ENCODE results near the gene ANXA2.

The ANXA2 gene

GRCh38 chr15:60396100-60396499 lies 1.7 kb downstream of the ANXA2 start:
- H3K9ac ChIP-seq (ENCODE audit: low read length): peak overlapping the region; percentile 89
- no peaks in the 10 kb centered on the region for H3K9me3 ChIP-seq (ENCODE audit: control insufficient read depth, insufficient read depth, low read depth, low read length)
- peaks cover 74% of the 10 kb centered on the region for H3K4me1 ChIP-seq (ENCODE audit: control insufficient read depth, insufficient read depth, low read length)
- no peak overlapping the region for H3K27ac ChIP-seq (ENCODE audit: low read depth, low read length)
- peak overlapping the region; percentile 76 for H3K4me3 ChIP-seq (ENCODE audit: low read depth, low read length)
- peaks cover 34% of the 10 kb centered on the region; the same call in 1 of the 2 replicates for H3K36me3 ChIP-seq (ENCODE audit: control insufficient read depth, insufficient read depth, low read length)
- H3K27me3 ChIP-seq (ENCODE audit: control insufficient read depth, insufficient read depth, low read length): no peaks in the 10 kb centered on the region

GRCh38 chr15:60395276-60396011 lies 2.3 kb downstream of the ANXA2 start:
- no peaks in the 10 kb centered on the region for H3K9me3 ChIP-seq (ENCODE audit: control insufficient read depth, insufficient read depth, low read depth, low read length)
- H3K27me3 ChIP-seq (ENCODE audit: control insufficient read depth, insufficient read depth, low read length): no peaks in the 10 kb centered on the region
- no peak overlapping the region for H3K27ac ChIP-seq (ENCODE audit: low read depth, low read length)
- peak overlapping the region; percentile 29 for H3K9ac ChIP-seq (ENCODE audit: low read length)
- peak overlapping the region; percentile 11; the same call in 1 of the 2 replicates for H3K4me3 ChIP-seq (ENCODE audit: low read depth, low read length)
- H3K4me1 ChIP-seq (ENCODE audit: control insufficient read depth, insufficient read depth, low read length): peaks cover 78% of the 10 kb centered on the region
- H3K36me3 ChIP-seq (ENCODE audit: control insufficient read depth, insufficient read depth, low read length): peaks cover 34% of the 10 kb centered on the region; the same call in 1 of the 2 replicates

GRCh38 chr15:60394689-60395097 lies 3.1 kb downstream of the ANXA2 start:
- Histone ChIP-seq H3K27me3 (ENCODE audit: control insufficient read depth, insufficient read depth, low read length) (no peaks in the 10 kb centered on the region), H3K4me3 (ENCODE audit: low read depth, low read length) (no peak overlapping the region), H3K27ac (ENCODE audit: low read depth, low read length) (no peak overlapping the region), H3K36me3 (ENCODE audit: control insufficient read depth, insufficient read depth, low read length) (peaks cover 40% of the 10 kb centered on the region; the same call in 1 of the 2 replicates), H3K9ac (ENCODE audit: low read length) (no peak overlapping the region), H3K4me1 (ENCODE audit: control insufficient read depth, insufficient read depth, low read length) (peaks cover 79% of the 10 kb centered on the region), H3K9me3 (ENCODE audit: control insufficient read depth, insufficient read depth, low read depth, low read length) (no peaks in the 10 kb centered on the region)

GRCh38 chr15:60392986-60393790 lies 4.6 kb downstream of the ANXA2 start:
- Histone ChIP-seq H3K27me3 (ENCODE audit: control insufficient read depth, insufficient read depth, low read length) (no peaks in the 10 kb centered on the region), H3K4me1 (ENCODE audit: control insufficient read depth, insufficient read depth, low read length) (peaks cover 73% of the 10 kb centered on the region), H3K36me3 (ENCODE audit: control insufficient read depth, insufficient read depth, low read length) (peaks cover 46% of the 10 kb centered on the region; the same call in 1 of the 2 replicates), H3K27ac (ENCODE audit: low read depth, low read length) (peak overlapping the region; percentile 13; the same call in 1 of the 2 replicates), H3K9ac (ENCODE audit: low read length) (peak overlapping the region; percentile 36), H3K9me3 (ENCODE audit: control insufficient read depth, insufficient read depth, low read depth, low read length) (no peaks in the 10 kb centered on the region), H3K4me3 (ENCODE audit: low read depth, low read length) (no peak overlapping the region; the same call in 1 of the 2 replicates)

- Histone ChIP-seq H3K9ac (ENCODE audit: low read length) (no peak overlapping the region), H3K27me3 (ENCODE audit: control insufficient read depth, insufficient read depth, low read length) (no peaks in the 10 kb centered on the region), H3K9me3 (ENCODE audit: control insufficient read depth, insufficient read depth, low read depth, low read length) (no peaks in the 10 kb centered on the region), H3K36me3 (ENCODE audit: control insufficient read depth, insufficient read depth, low read length) (peaks cover 46% of the 10 kb centered on the region; the same call in 1 of the 2 replicates), H3K27ac (ENCODE audit: low read depth, low read length) (peak overlapping the region; percentile 13; the same call in 1 of the 2 replicates), H3K4me3 (ENCODE audit: low read depth, low read length) (no peak overlapping the region; the same call in 1 of the 2 replicates), H3K4me1 (ENCODE audit: control insufficient read depth, insufficient read depth, low read length) (peaks cover 73% of the 10 kb centered on the region)
These were observed 5.2 kb downstream of the ANXA2 start for GRCh38 chr15:60392601-60392985.

- Histone ChIP-seq H3K4me1 (ENCODE audit: control insufficient read depth, insufficient read depth, low read length) (peaks cover 73% of the 10 kb centered on the region), H3K27me3 (ENCODE audit: control insufficient read depth, insufficient read depth, low read length) (no peaks in the 10 kb centered on the region), H3K36me3 (ENCODE audit: control insufficient read depth, insufficient read depth, low read length) (peaks cover 52% of the 10 kb centered on the region; the same call in 1 of the 2 replicates), H3K9me3 (ENCODE audit: control insufficient read depth, insufficient read depth, low read depth, low read length) (no peaks in the 10 kb centered on the region), H3K27ac (ENCODE audit: low read depth, low read length) (no peak overlapping the region), H3K4me3 (ENCODE audit: low read depth, low read length) (peak overlapping the region; percentile 2; the same call in 1 of the 2 replicates), H3K9ac (ENCODE audit: low read length) (no peak overlapping the region)
These were observed 6.0 kb downstream of the ANXA2 start for GRCh38 chr15:60391722-60392315.

- Histone ChIP-seq H3K27me3 (ENCODE audit: control insufficient read depth, insufficient read depth, low read length) (no peaks in the 10 kb centered on the region), H3K9ac (ENCODE audit: low read length) (no peak overlapping the region), H3K9me3 (ENCODE audit: control insufficient read depth, insufficient read depth, low read depth, low read length) (no peaks in the 10 kb centered on the region), H3K4me1 (ENCODE audit: control insufficient read depth, insufficient read depth, low read length) (peaks cover 65% of the 10 kb centered on the region), H3K27ac (ENCODE audit: low read depth, low read length) (no peak overlapping the region; the same call in 1 of the 2 replicates), H3K4me3 (ENCODE audit: low read depth, low read length) (peak overlapping the region; percentile 8; the same call in 1 of the 2 replicates), H3K36me3 (ENCODE audit: control insufficient read depth, insufficient read depth, low read length) (peaks cover 51% of the 10 kb centered on the region; the same call in 1 of the 2 replicates)
These were observed 6.8 kb downstream of the ANXA2 start for GRCh38 chr15:60390871-60391501.

GRCh38 chr15:60390231-60390630 lies 7.6 kb downstream of the ANXA2 start:
- Histone ChIP-seq H3K4me3 (ENCODE audit: low read depth, low read length) (no peak overlapping the region), H3K9ac (ENCODE audit: low read length) (no peak overlapping the region), H3K9me3 (ENCODE audit: control insufficient read depth, insufficient read depth, low read depth, low read length) (no peaks in the 10 kb centered on the region), H3K27ac (ENCODE audit: low read depth, low read length) (no peak overlapping the region), H3K27me3 (ENCODE audit: control insufficient read depth, insufficient read depth, low read length) (no peaks in the 10 kb centered on the region), H3K4me1 (ENCODE audit: control insufficient read depth, insufficient read depth, low read length) (peaks cover 58% of the 10 kb centered on the region), H3K36me3 (ENCODE audit: control insufficient read depth, insufficient read depth, low read length) (peaks cover 50% of the 10 kb centered on the region)

- H3K27ac ChIP-seq (ENCODE audit: low read depth, low read length): no peak overlapping the region
- no peaks in the 10 kb centered on the region for H3K9me3 ChIP-seq (ENCODE audit: control insufficient read depth, insufficient read depth, low read depth, low read length)
- no peak overlapping the region for H3K9ac ChIP-seq (ENCODE audit: low read length)
- H3K27me3 ChIP-seq (ENCODE audit: control insufficient read depth, insufficient read depth, low read length): no peaks in the 10 kb centered on the region
- H3K4me1 ChIP-seq (ENCODE audit: control insufficient read depth, insufficient read depth, low read length): peaks cover 52% of the 10 kb centered on the region
- H3K36me3 ChIP-seq (ENCODE audit: control insufficient read depth, insufficient read depth, low read length): peaks cover 47% of the 10 kb centered on the region
- 0 out of 2 replicates have a peak overlapping the region, but pooled peaks have one; percentile 2 for H3K4me3 ChIP-seq (ENCODE audit: low read depth, low read length)
These were observed 8.3 kb downstream of the ANXA2 start for GRCh38 chr15:60389261-60390077.

GRCh38 chr15:60387321-60387720 lies 10.5 kb downstream of the ANXA2 start:
- no peak overlapping the region for H3K27ac ChIP-seq (ENCODE audit: low read depth, low read length)
- H3K27me3 ChIP-seq (ENCODE audit: control insufficient read depth, insufficient read depth, low read length): no peaks in the 10 kb centered on the region
- H3K4me1 ChIP-seq (ENCODE audit: control insufficient read depth, insufficient read depth, low read length): peaks cover 30% of the 10 kb centered on the region
- H3K4me3 ChIP-seq (ENCODE audit: low read depth, low read length): no peak overlapping the region
- H3K9me3 ChIP-seq (ENCODE audit: control insufficient read depth, insufficient read depth, low read depth, low read length): no peaks in the 10 kb centered on the region
- H3K36me3 ChIP-seq (ENCODE audit: control insufficient read depth, insufficient read depth, low read length): peaks cover 54% of the 10 kb centered on the region
- H3K9ac ChIP-seq (ENCODE audit: low read length): no peak overlapping the region
